Caco-2 (cell line): ENCODE results near the gene GRID1. TPM values are rescaled to one million over a fixed set of nuclear protein-coding genes. Genes with fewer than 3 reads are reported as not detected.

ENCODE experiments used
- BruUV-seq: library from RNA; stranded (reverse); fragments of 400-500 nt; replicated peaks from 2 replicates; lab custom pipeline; 2021; lab: Mats Ljungman, UMichigan
- CTCF ChIA-PET: fragments of 300-600 bp; sonication (Branson Sonifier 250); formaldehyde crosslinking; loops from one replicate; lab custom pipeline; 2022; ENCODE audit warnings: antibody characterized with exemption; lab: Charles Lee
- POLR2A ChIA-PET: fragments of 300-600 bp; sonication (Branson Sonifier 250); formaldehyde crosslinking; loops from one replicate; lab custom pipeline; 2022; ENCODE audit warnings: antibody characterized with exemption; lab: Charles Lee
- DNase-seq, 2 experiments: peaks; one replicate each; pipeline versions ENCODE4 v3.0.0 to v3.0.0-alpha.2; 2020 to 2022
- H3K27me3 ChIP-seq: replicated peaks from 2 replicates; pipeline ENCODE4 v1.6.0; 2011; ENCODE audit warnings: low read length; ENCODE audit not compliant: control insufficient read depth, insufficient read depth
- H3K36me3 ChIP-seq: 2 replicates; pipeline ENCODE4 v1.5.1; 2011; ENCODE audit warnings: low read length; ENCODE audit not compliant: control insufficient read depth, insufficient read depth
- H3K4me1 ChIP-seq: fragments of 250-450 bp; sonication (Bioruptor Pico); 2 replicates; pipeline ENCODE4 v1.5.1; 2020; ENCODE audit warnings: mild to moderate bottlenecking
- H3K4me3 ChIP-seq: 2 replicates; pipeline ENCODE4 v1.5.1; 2011; ENCODE audit warnings: low read depth, mild to moderate bottlenecking, control low read depth, low read length
- H3K9me3 ChIP-seq: fragments of 250-450 bp; sonication (Bioruptor Pico); 2 replicates; pipeline ENCODE4 v1.5.1; 2020; ENCODE audit warnings: mild to moderate bottlenecking, moderate library complexity
- H3K27ac Mint-ChIP-seq: one replicate; pipeline ENCODE4 v1.8.0; 2022; ENCODE audit warnings: mixed read lengths; ENCODE audit not compliant: unreplicated experiment
- H3K27me3 Mint-ChIP-seq: one replicate; pipeline ENCODE4 v1.8.0; 2022; ENCODE audit warnings: mixed read lengths; ENCODE audit not compliant: insufficient read depth, unreplicated experiment
- H3K36me3 Mint-ChIP-seq: one replicate; pipeline ENCODE4 v1.8.0; 2022; ENCODE audit warnings: mild to moderate bottlenecking, mixed read lengths; ENCODE audit not compliant: insufficient read depth, unreplicated experiment
- H3K4me1 Mint-ChIP-seq: one replicate; pipeline ENCODE4 v1.8.0; 2022; ENCODE audit warnings: low read depth, mixed read lengths; ENCODE audit not compliant: unreplicated experiment
- H3K4me3 Mint-ChIP-seq: one replicate; pipeline ENCODE4 v1.8.0; 2022; ENCODE audit warnings: mild to moderate bottlenecking, moderate library complexity, mixed read lengths; ENCODE audit not compliant: unreplicated experiment
- H3K9me3 Mint-ChIP-seq: one replicate; pipeline ENCODE4 v1.8.0; 2022; ENCODE audit warnings: mixed read lengths; ENCODE audit not compliant: unreplicated experiment
- intact Hi-C: fragments of 100-400 bp; cut with micrococcal nuclease; formaldehyde crosslinking; loops from one replicate; pipeline ENCODE4 v1.10.0; 2022; ENCODE audit not compliant: unreplicated experiment
- total RNA-seq: library from RNA; stranded (reverse); gene quantifications from 2 replicates; pipeline ENCODE4 v1.2.3, GENCODE V29; 2022
- TF ChIP-seq, protein P1 (sequence below), 2 experiments: fragments of 200-600 bp in 1 of 2; IDR thresholded peaks; 1 replicate in 1 of 2; 2 replicates in 1 of 2; pipeline versions ENCODE4 v1.5.1 to v1.8.0; 2011 to 2022; ENCODE audit warnings: antibody characterized with exemption in 1 of 2, control low read depth in 1 of 2, inconsistent platforms in 1 of 2, low read depth in 1 of 2, low read length in 1 of 2, mild to moderate bottlenecking in 1 of 2, moderate library complexity in 1 of 2; ENCODE audit not compliant: insufficient read depth in 1 of 2, severe bottlenecking in 1 of 2, unreplicated experiment in 1 of 2

GRID1 gene
- total RNA-seq, 1 experiment from 2014 or later, result 8.0 TPM

DNA sequence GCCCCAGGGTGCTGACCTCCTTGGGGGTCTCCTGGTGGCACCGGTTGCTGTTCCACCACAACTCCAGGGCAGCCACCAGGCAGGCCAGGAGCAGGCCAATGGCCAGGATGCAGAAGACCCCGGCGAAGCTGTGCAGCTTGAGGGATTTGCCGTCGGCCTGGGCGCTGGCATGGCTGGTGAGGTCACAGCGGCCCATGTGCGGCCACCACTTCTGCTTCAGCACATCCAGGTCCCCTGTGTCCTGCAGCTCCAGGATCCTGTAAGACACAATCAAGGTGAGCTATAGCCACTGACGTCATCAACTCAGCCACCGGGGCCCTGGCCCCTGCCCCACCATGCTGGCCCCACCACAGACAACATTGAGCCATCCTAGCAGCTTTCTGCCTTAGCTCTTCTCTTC is 753.2 kb downstream of the GRID1 start:
- no peaks in the 10 kb centered on the region for H3K9me3 Mint-ChIP-seq
- H3K27me3 ChIP-seq, result no peaks in the 10 kb centered on the region
- no peaks in the 10 kb centered on the region for H3K27me3 Mint-ChIP-seq
- H3K4me3 ChIP-seq, result no peak overlapping the region
- no peaks in the 10 kb centered on the region for H3K4me1 ChIP-seq
- no peaks in the 10 kb centered on the region for H3K4me1 Mint-ChIP-seq
- H3K4me3 Mint-ChIP-seq, result no peak overlapping the region
- intact Hi-C loops, result no loop called here
- no peaks in the 10 kb centered on the region for H3K36me3 ChIP-seq
- no TSS peak for BruUV-seq
- TF ChIP-seq, protein P1, sequence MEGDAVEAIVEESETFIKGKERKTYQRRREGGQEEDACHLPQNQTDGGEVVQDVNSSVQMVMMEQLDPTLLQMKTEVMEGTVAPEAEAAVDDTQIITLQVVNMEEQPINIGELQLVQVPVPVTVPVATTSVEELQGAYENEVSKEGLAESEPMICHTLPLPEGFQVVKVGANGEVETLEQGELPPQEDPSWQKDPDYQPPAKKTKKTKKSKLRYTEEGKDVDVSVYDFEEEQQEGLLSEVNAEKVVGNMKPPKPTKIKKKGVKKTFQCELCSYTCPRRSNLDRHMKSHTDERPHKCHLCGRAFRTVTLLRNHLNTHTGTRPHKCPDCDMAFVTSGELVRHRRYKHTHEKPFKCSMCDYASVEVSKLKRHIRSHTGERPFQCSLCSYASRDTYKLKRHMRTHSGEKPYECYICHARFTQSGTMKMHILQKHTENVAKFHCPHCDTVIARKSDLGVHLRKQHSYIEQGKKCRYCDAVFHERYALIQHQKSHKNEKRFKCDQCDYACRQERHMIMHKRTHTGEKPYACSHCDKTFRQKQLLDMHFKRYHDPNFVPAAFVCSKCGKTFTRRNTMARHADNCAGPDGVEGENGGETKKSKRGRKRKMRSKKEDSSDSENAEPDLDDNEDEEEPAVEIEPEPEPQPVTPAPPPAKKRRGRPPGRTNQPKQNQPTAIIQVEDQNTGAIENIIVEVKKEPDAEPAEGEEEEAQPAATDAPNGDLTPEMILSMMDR (IDR thresholded peaks at IDR 0.05; ENCODE audit: insufficient read depth in 1 of 2, low read depth in 1 of 2, low read length in 1 of 2, severe bottlenecking in 1 of 2, unreplicated experiment in 1 of 2), result no peak
- no peaks in the 10 kb centered on the region for H3K36me3 Mint-ChIP-seq
- ChIA-PET CTCF (no interaction called here), POLR2A (no interaction called here)
- H3K9me3 ChIP-seq, result no peaks in the 10 kb centered on the region
- H3K27ac Mint-ChIP-seq, result no peak overlapping the region
- no peak for DNase-seq

GRCh38 chr10:85612833-85613232 is 753.8 kb downstream of the GRID1 start:
- ChIA-PET POLR2A (no interaction called here), CTCF (interaction anchor here (0.6 kb wide), 1 partner anchor 37 kb away, joined by 3 read pairs; no protein-coding TSS in a partner anchor)
- no peaks in the 10 kb centered on the region for H3K27me3 Mint-ChIP-seq
- H3K27ac Mint-ChIP-seq, result no peak overlapping the region
- no peaks in the 10 kb centered on the region for H3K36me3 Mint-ChIP-seq
- Histone ChIP-seq H3K36me3 (no peaks in the 10 kb centered on the region), H3K9me3 (no peaks in the 10 kb centered on the region), H3K27me3 (no peaks in the 10 kb centered on the region), H3K4me1 (no peaks in the 10 kb centered on the region), H3K4me3 (no peak overlapping the region)
- intact Hi-C loops, result no loop called here
- H3K4me3 Mint-ChIP-seq, result no peak overlapping the region
- H3K9me3 Mint-ChIP-seq, result no peaks in the 10 kb centered on the region
- no peak for DNase-seq
- no TSS peak for BruUV-seq
- H3K4me1 Mint-ChIP-seq, result no peaks in the 10 kb centered on the region
- TF ChIP-seq, protein P1 (IDR thresholded peaks at IDR 0.05; ENCODE audit: insufficient read depth in 1 of 2, low read depth in 1 of 2, low read length in 1 of 2, severe bottlenecking in 1 of 2, unreplicated experiment in 1 of 2), result peak; percentile 2 to 43

GRCh38 chr10:85612378-85612775 is 754.2 kb downstream of the GRID1 start:
- H3K9me3 ChIP-seq, result no peaks in the 10 kb centered on the region
- intact Hi-C loops, result no loop called here
- ChIA-PET CTCF (interaction anchor here (0.6 kb wide), 1 partner anchor 37 kb away, joined by 3 read pairs; no protein-coding TSS in a partner anchor), POLR2A (no interaction called here)
- H3K4me3 Mint-ChIP-seq, result no peak overlapping the region
- no peaks in the 10 kb centered on the region for H3K4me1 ChIP-seq
- TF ChIP-seq, protein P1 (IDR thresholded peaks at IDR 0.05; ENCODE audit: insufficient read depth in 1 of 2, low read depth in 1 of 2, low read length in 1 of 2, severe bottlenecking in 1 of 2, unreplicated experiment in 1 of 2), result no peak
- DNase-seq, result no peak
- no peaks in the 10 kb centered on the region for H3K36me3 ChIP-seq
- no peaks in the 10 kb centered on the region for H3K9me3 Mint-ChIP-seq
- no peaks in the 10 kb centered on the region for H3K27me3 ChIP-seq
- no peaks in the 10 kb centered on the region for H3K36me3 Mint-ChIP-seq
- no peak overlapping the region for H3K4me3 ChIP-seq
- H3K4me1 Mint-ChIP-seq, result no peaks in the 10 kb centered on the region
- no peaks in the 10 kb centered on the region for H3K27me3 Mint-ChIP-seq
- no peak overlapping the region for H3K27ac Mint-ChIP-seq
- no TSS peak for BruUV-seq
